GM19395 (cell line): ENCODE results near the gene TSR1.

Experiments
- ATAC-seq: cut with Tn5 transposase; IDR thresholded peaks from one replicate; pipeline ENCODE4 v1.9.1; 2021; ENCODE audit warnings: mild to moderate bottlenecking, moderate library complexity; ENCODE audit not compliant: unreplicated experiment

TSR1 gene

GRCh38 chr17:2369551-2370210 lies 33.4 kb upstream of the TSR1 start:
- no peak for ATAC-seq

- no peak for ATAC-seq
Observed at GRCh38 chr17:2369039-2369438, 32.8 kb upstream of the TSR1 start.

GRCh38 chr17:2368359-2368758 lies 32.1 kb upstream of the TSR1 start:
- ATAC-seq: no peak

- no peak for ATAC-seq
Observed at GRCh38 chr17:2366747-2367494, 30.7 kb upstream of the TSR1 start.

- no peak for ATAC-seq
Observed at GRCh38 chr17:2365132-2365531, 28.9 kb upstream of the TSR1 start.

GRCh38 chr17:2364763-2365116 lies 28.5 kb upstream of the TSR1 start:
- ATAC-seq: no peak

GRCh38 chr17:2363851-2364762 lies 27.9 kb upstream of the TSR1 start:
- no peak for ATAC-seq

- ATAC-seq: no peak
Observed at GRCh38 chr17:2363318-2363717, 27.1 kb upstream of the TSR1 start.

GRCh38 chr17:2362881-2363280 lies 26.6 kb upstream of the TSR1 start:
- ATAC-seq: no peak

GRCh38 chr17:2362416-2362815 lies 26.2 kb upstream of the TSR1 start:
- ATAC-seq: no peak

- ATAC-seq: no peak
Observed at GRCh38 chr17:2362016-2362415, 25.8 kb upstream of the TSR1 start.

GRCh38 chr17:2361010-2361760 lies 24.9 kb upstream of the TSR1 start:
- ATAC-seq: no peak

- no peak for ATAC-seq
Observed at GRCh38 chr17:2357931-2358434, 21.7 kb upstream of the TSR1 start.

GRCh38 chr17:2357237-2357636 lies 21.0 kb upstream of the TSR1 start:
- no peak for ATAC-seq

GRCh38 chr17:2354311-2354710 lies 18.1 kb upstream of the TSR1 start:
- no peak for ATAC-seq

- no peak for ATAC-seq
Observed at GRCh38 chr17:2351269-2351668, 15.0 kb upstream of the TSR1 start.

- no peak for ATAC-seq
Observed at GRCh38 chr17:2347805-2348685, 11.8 kb upstream of the TSR1 start.

GRCh38 chr17:2346475-2346874 lies 10.2 kb upstream of the TSR1 start:
- no peak for ATAC-seq

GRCh38 chr17:2344528-2344927 lies 8.3 kb upstream of the TSR1 start:
- no peak for ATAC-seq

GRCh38 chr17:2343421-2343820 lies 7.2 kb upstream of the TSR1 start:
- no peak for ATAC-seq
